ENCODE measurements around the gene ANKRD49.

The ANKRD49 gene

DNA sequence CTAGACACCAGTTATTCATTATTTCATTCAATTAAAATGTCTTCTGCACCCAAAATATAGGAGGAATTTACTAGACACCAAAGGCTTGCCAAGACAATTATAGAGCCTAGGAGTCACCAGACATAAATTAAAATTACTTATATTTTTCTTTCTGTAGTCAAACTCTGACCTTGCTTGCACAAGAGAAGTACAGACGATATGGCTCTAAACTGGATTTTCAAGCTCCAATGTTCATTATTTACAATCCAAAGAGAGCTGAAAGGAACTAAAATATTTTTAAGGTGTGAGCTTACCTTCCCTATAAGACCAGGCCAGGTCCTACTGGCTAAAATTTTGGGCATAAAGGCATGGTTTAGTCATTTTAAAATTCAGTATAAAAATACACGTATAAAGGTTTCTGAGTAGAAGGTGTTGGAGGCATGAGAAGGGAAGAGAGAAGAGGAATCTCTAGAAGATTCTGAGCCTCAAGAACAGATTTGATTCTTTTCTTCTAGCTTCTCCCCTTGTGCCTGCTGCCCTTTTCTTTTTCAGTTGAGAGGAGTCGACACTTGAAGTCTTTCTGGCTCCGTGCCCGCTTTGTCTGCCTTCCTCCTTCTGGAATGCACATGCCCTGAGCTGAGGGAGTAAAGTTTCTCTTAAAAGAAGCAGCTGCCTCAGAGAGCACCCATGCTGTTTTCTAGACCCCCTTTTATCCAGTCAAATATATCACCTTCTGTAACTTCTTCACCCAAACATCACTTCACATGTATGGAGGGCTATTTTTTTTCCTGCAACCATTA is 32.0 kb downstream of the ANKRD49 start:
- TF ChIP-seq CREB1 (IDR thresholded peaks at IDR 0.05; ENCODE audit: low read depth), result no peak
- peak; percentile 61 for TF ChIP-seq TEAD4 (IDR thresholded peaks at IDR 0.05)
- peak; percentile 78 for TF ChIP-seq NFIC (IDR thresholded peaks at IDR 0.05)
- TF ChIP-seq, protein P1, sequence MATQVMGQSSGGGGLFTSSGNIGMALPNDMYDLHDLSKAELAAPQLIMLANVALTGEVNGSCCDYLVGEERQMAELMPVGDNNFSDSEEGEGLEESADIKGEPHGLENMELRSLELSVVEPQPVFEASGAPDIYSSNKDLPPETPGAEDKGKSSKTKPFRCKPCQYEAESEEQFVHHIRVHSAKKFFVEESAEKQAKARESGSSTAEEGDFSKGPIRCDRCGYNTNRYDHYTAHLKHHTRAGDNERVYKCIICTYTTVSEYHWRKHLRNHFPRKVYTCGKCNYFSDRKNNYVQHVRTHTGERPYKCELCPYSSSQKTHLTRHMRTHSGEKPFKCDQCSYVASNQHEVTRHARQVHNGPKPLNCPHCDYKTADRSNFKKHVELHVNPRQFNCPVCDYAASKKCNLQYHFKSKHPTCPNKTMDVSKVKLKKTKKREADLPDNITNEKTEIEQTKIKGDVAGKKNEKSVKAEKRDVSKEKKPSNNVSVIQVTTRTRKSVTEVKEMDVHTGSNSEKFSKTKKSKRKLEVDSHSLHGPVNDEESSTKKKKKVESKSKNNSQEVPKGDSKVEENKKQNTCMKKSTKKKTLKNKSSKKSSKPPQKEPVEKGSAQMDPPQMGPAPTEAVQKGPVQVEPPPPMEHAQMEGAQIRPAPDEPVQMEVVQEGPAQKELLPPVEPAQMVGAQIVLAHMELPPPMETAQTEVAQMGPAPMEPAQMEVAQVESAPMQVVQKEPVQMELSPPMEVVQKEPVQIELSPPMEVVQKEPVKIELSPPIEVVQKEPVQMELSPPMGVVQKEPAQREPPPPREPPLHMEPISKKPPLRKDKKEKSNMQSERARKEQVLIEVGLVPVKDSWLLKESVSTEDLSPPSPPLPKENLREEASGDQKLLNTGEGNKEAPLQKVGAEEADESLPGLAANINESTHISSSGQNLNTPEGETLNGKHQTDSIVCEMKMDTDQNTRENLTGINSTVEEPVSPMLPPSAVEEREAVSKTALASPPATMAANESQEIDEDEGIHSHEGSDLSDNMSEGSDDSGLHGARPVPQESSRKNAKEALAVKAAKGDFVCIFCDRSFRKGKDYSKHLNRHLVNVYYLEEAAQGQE (IDR thresholded peaks at IDR 0.05; ENCODE audit: low read depth), result no peak

DNA sequence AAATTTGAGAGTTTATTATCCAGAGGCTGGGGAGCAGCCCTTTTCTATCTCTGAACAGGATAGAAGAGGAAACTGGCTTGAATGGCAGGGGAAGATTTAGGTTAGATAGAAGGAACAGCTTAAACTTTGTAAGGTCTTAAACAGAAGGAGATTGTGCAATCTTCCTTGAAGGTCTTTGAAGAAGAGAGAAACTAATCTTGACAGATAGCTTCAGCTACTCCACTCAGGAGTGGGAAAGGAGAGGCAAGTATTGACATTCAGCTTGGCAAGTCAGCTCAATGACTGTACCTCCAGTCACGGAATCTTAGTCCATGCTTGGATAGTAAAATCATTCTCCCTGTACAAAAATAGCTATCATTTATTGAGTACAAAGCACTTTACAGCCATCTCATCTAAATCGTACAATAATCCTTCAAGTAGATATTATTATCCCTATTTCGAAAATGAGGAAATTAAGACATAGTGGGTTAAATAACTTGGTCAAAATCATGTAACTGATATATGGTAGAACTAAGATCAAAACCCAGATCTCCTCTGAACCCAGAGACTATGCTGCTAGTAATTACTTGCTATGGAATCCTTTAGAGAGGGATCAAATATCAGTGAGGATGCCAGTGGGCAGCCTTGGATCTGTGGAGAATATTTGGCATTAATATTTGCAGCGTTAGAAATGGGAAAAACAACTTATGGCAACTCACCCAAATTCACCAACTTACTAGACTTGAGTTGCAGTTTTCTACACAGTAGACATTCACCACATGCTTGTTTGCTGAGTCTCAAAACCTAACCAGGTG is 33.1 kb downstream of the ANKRD49 start:
- TF ChIP-seq CEBPB (IDR thresholded peaks at IDR 0.05) (peak; percentile 59; the same call in 1 of the 2 replicates), NFIC (IDR thresholded peaks at IDR 0.05) (no peak), FOXM1 (IDR thresholded peaks at IDR 0.05; ENCODE audit: borderline replicate concordance, low read depth) (no peak), EGR1 (IDR thresholded peaks at IDR 0.05) (no peak)

DNA sequence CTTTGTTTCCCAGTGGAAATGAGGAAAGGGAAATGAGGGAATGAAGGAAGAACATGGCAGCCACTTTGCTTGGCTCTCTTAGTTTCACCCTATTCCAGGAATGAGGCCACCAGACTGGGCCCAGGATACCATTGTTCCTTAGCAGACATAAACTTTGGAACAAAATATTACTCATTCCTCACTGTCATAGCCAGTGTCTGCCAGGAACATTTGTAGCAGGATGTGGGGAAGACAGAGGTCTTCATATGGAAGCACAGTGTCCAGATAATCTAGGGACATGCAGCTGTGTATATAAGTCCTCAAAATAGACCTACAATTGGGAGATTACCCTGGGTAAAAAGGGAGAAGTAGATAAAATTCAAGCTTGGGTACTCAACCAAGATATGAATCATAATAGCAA is 34.8 kb downstream of the ANKRD49 start:
- TF ChIP-seq CEBPB (IDR thresholded peaks at IDR 0.05) (no peak), TAF1 (IDR thresholded peaks at IDR 0.05; ENCODE audit: low read depth) (no peak), ZBTB7A (IDR thresholded peaks at IDR 0.05; ENCODE audit: low read depth) (no peak), NFIC (IDR thresholded peaks at IDR 0.05) (no peak)
- TF ChIP-seq, protein P2, sequence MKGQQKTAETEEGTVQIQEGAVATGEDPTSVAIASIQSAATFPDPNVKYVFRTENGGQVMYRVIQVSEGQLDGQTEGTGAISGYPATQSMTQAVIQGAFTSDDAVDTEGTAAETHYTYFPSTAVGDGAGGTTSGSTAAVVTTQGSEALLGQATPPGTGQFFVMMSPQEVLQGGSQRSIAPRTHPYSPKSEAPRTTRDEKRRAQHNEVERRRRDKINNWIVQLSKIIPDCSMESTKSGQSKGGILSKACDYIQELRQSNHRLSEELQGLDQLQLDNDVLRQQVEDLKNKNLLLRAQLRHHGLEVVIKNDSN (IDR thresholded peaks at IDR 0.05), result no peak
- TF ChIP-seq, protein P3, sequence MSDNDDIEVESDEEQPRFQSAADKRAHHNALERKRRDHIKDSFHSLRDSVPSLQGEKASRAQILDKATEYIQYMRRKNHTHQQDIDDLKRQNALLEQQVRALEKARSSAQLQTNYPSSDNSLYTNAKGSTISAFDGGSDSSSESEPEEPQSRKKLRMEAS (IDR thresholded peaks at IDR 0.05), result no peak

DNA sequence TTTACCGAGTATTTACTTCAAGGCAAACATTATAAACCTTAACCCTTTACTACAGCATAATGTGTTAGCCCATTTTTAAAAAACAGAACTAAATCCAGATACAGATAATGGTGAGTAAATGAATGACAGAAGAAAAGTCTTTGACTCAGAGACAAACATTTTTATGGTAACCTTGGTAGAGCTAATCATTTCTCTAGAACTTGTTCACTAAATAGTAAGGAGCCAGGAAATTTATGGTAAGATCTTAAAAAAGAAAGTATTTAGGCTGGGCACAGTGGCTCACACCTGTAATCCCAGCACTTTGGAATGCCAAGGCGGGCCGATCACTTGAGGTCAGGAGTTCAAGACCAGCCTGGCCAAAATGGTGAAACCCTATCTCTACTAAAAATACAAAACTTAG is 38.4 kb downstream of the ANKRD49 start:
- no peak for TF ChIP-seq RAD21 (IDR thresholded peaks at IDR 0.05; ENCODE audit: low read depth)
- TF ChIP-seq, protein P3 (IDR thresholded peaks at IDR 0.05), result no peak
- no peak for TF ChIP-seq TEAD4 (IDR thresholded peaks at IDR 0.05)
- no peak for TF ChIP-seq YY1 (IDR thresholded peaks at IDR 0.05; ENCODE audit: low read depth)
- no peak for TF ChIP-seq CEBPB (IDR thresholded peaks at IDR 0.05)
- no peak for TF ChIP-seq EGR1 (IDR thresholded peaks at IDR 0.05)

DNA sequence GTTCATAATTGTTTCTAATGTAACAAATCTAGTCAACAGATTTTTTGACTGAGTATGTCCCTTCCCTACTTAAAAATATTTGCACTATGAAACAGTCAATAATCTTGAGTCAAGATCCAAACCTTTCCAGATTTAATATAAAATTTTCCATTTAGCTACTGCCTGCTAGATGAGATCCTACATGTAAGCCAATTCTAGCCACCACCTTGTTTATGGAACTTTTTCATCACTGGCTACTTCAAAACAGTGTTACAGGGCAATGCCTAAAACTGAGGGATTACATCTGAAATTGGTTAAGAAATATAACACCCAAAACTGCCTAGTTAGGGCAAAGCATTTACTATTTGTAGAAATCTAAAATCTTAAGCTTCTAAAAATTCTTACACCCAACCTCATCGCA is 39.4 kb downstream of the ANKRD49 start:
- no peak for TF ChIP-seq TAF1 (IDR thresholded peaks at IDR 0.05; ENCODE audit: low read depth)
- no peak for TF ChIP-seq EP300 (IDR thresholded peaks at IDR 0.05; ENCODE audit: borderline replicate concordance)
- no peak for TF ChIP-seq CREB1 (IDR thresholded peaks at IDR 0.05; ENCODE audit: low read depth)
- TF ChIP-seq TCF12 (IDR thresholded peaks at IDR 0.05; ENCODE audit: low read depth), result no peak
- TF ChIP-seq FOXM1 (IDR thresholded peaks at IDR 0.05; ENCODE audit: borderline replicate concordance, low read depth), result no peak
- TF ChIP-seq YY1 (IDR thresholded peaks at IDR 0.05; ENCODE audit: low read depth), result no peak
- no peak for TF ChIP-seq EGR1 (IDR thresholded peaks at IDR 0.05)
- TF ChIP-seq, protein P3 (IDR thresholded peaks at IDR 0.05), result no peak
- TF ChIP-seq RAD21 (IDR thresholded peaks at IDR 0.05; ENCODE audit: low read depth), result no peak
- no peak for TF ChIP-seq ZBTB7A (IDR thresholded peaks at IDR 0.05; ENCODE audit: low read depth)
- TF ChIP-seq, protein P1 (IDR thresholded peaks at IDR 0.05; ENCODE audit: low read depth), result no peak
- no peak for TF ChIP-seq CEBPB (IDR thresholded peaks at IDR 0.05)
- TF ChIP-seq, protein P2 (IDR thresholded peaks at IDR 0.05), result no peak
- TF ChIP-seq NFIC (IDR thresholded peaks at IDR 0.05), result no peak
- no peak for TF ChIP-seq TEAD4 (IDR thresholded peaks at IDR 0.05)
